Stimulated activated CD8-positive, alpha-beta memory T cell treated with anti-CD3 and anti-CD28 coated beads, Interleukin-7, amount 100 ng/mL, for 48 hours (primary cell): Measurements from ENCODE around the gene HK3.

Experiments
- DNase-seq, 2 donors: peaks; one replicate each; pipeline ENCODE4 v3.0.0-alpha.2; 2020; ENCODE audit warnings: low read depth in 1 of 2; ENCODE audit errors: extremely low read depth in 1 of 2

Gene HK3

DNA sequence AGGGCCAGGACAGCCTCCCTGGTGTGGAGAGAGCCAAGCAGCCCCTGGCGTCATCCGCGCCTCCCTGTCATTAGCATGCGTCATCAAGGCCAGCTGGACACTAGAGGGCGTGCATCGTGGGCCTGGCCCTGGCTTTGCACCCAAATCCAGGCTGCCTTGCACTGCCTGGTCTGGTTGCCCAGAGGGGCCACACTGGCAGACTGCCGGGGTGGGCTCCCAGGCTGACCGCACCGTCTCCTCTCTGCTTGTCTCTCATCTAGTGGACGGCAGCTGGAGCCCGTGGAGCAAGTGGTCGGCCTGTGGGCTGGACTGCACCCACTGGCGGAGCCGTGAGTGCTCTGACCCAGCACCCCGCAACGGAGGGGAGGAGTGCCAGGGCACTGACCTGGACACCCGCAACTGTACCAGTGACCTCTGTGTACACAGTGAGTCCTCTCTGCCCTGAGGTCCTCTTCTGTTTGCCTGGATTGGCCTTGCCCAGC is 29.0 kb downstream of the HK3 start:
- no peak for DNase-seq

- DNase-seq: no peak
These were observed 29.5 kb downstream of the HK3 start for GRCh38 chr5:176869501-176870109.

DNA sequence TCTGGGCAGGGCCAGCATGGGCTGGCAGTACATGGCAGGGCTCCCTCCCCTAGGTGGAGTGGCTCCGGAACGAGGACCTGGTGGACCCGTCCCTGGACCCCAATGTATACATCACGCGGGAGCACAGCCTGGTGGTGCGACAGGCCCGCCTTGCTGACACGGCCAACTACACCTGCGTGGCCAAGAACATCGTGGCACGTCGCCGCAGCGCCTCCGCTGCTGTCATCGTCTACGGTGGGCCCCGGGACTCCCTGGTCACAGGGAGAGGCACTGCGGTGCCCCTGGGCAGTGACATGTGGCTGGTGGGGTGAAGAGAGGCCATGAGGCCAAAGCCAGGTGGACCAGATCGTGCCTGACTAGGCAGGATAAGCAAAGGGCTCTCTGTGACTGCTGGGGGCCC is 30.4 kb downstream of the HK3 start:
- DNase-seq: no peak

DNA sequence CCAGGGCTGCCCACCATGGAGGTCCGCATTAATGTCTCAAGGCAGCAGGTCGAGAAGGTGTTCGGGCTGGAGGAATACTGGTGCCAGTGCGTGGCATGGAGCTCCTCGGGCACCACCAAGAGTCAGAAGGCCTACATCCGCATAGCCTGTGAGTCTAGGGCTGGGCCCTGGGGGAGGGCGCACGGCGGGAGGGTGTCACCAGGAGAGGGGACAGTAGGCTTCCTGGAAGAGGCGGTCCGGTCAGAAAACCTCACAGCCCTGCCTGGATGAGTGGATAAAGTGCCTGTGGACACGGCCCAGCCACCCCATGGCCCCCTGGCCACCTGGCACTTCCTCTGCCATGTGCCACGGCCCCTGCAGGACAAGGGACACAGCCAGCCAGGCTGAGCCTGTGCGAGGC is 31.0 kb downstream of the HK3 start:
- no peak for DNase-seq

DNA sequence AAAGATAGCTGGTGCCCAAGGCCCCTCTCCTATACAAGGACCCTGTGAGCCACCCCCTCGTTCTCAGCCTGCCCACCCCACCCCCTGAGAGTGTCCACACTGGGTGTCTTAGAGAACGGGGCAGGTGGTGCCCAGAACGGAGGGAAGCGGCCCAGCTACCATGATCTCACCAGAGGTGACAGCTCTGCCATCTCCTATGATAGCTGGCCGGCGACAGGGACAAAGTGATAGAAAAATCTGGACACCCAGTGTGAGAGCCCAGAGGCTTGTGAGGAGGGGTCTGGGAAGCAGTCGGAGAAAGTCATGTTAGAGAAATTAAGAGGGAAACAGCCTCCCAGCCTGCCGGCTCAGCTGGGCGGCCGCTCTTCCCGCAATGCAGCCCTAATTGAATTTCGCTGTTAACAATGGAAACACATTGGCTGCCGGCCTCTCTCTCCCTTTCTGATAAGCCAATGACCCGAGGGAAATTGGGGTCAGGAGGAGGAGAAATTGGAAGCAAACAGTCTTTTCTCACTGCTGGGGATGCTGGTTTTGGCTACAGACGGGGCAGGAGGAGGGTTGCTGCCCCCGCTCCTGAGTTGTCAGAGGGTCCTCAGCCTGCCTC is 32.3 kb downstream of the HK3 start:
- DNase-seq: no peak

DNA sequence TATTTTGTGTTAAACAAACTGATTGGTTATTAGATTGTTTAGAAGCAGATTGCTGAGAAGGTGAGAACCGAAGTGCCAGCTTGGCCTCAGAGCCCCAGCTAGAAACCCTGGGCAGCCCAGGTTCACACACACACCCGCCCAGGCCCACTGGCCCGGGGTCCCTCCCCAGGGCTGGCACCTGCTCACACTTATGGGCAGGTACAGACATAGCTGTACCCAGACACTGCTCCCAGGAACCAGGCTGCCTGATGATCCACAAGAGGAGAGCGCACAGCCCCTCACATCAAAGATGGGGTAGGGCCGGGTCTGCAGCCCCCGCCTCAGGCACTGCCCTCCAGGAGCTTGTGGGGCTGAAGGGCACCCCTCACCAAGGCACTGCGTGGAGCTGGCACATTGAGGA is 33.2 kb downstream of the HK3 start:
- DNase-seq: no peak

GRCh38 chr5:176864755-176865154 is 34.4 kb downstream of the HK3 start:
- no peak for DNase-seq

GRCh38 chr5:176863765-176864098 is 35.4 kb downstream of the HK3 start:
- DNase-seq: no peak

GRCh38 chr5:176863041-176863764 is 35.9 kb downstream of the HK3 start:
- no peak for DNase-seq

- DNase-seq: no peak
These were observed 36.7 kb downstream of the HK3 start for GRCh38 chr5:176862330-176862995.

DNA sequence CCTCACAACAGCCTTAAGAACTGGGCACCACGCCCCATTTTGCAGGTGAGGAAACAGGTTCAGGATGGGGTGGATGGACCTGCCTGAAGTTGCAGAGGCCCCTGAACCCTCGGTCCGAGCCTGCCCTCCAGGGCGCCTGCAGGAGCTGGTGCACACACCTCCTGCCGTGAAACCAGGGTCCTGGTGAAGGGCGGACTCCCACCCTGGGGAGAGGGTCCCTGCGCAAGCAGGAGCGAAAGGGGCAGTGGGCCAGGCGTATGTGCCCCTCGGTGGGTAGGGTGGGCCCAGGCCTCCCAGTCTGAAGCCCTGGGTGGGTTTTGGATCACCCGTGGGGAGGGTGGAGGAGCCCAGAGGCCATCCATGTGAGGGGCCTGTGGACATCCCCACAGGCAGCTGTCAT is 37.9 kb downstream of the HK3 start:
- no peak for DNase-seq

GRCh38 chr5:176860381-176860780 is 38.8 kb downstream of the HK3 start:
- no peak for DNase-seq

DNA sequence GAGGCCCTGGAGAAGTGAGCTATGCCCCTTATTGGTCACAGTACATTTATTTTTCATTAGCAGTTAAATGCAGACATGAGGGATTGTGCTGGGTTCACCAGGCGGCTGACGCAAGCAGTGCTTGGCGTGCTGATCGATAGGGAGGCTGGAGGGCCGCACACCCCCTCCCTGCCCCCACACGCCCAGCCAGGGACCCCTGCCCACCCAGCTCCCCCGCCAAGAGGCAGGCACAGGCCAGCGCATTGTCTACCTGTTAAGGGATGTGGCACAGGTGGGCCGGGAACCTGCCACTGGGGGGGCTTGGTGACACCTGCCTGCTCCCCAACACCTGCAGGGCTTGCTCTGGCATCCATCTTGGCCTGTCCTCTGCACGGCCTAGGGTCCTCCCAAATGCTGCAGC is 39.2 kb downstream of the HK3 start:
- DNase-seq: no peak

DNA sequence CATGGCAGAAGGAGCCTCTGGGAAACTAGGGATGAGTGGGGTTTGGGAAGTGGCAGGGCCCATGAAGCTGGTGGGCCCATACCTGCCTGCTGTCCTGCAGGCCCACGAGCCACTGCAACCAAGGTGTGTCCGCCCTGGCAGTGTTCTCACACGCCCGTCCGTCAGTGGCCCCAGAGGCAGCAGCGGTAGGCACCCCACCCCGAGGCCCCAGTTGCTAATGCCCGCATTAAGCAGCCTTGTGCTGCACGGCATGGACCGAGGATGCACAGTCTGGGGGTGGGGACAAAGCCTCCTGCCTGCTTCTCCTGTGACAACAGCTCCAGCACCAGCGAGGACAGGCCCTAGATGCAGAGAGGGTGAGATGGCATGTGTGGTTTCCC is 41.3 kb downstream of the HK3 start:
- DNase-seq: no peak

GRCh38 chr5:176857216-176857893 is 41.8 kb downstream of the HK3 start:
- DNase-seq: no peak

- no peak for DNase-seq
These were observed 42.4 kb downstream of the HK3 start for GRCh38 chr5:176856746-176857145.

GRCh38 chr5:176855598-176855997 is 43.5 kb downstream of the HK3 start:
- DNase-seq: no peak

GRCh38 chr5:176854164-176854563 is 45.0 kb downstream of the HK3 start:
- DNase-seq: no peak

DNA sequence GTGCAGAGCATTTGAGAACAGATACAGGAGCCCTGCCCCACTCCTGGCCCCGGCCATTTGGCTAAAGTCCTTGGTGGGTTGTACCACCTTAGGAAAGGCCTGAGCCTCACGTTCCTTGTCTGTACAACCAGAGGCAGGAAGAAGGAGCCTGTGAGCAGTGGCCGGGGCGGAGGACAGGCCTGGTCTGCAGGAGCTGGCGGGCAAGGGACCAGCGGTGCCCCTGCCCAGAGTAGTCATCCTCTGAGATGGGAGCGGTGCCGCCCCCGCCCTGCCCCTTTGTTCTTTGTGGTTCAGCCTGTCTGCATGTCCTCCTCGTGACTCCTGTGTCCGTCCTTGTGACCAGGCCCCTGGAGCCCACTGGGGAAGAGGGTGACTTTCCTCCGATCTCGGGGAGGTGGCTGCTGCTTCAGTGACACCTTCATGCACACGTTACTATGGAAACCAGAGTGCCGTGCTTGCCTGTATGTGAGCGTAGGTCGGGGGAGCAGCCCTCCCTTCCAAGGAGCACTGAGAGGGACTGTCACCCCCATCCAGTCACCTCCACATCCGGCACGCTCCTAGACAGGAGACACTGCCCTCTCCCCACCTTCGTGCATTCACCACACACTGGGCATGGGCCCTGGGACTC is 45.9 kb downstream of the HK3 start:
- DNase-seq: no peak

- no peak for DNase-seq
These were observed 47.1 kb downstream of the HK3 start for GRCh38 chr5:176851871-176852658.
